ENCODE data around the gene PIP5KL1. TPM values are rescaled to one million over a fixed set of nuclear protein-coding genes. Genes with fewer than 3 reads are reported as not detected.

Gene PIP5KL1
- total and polyA plus RNA-seq, 4 donors: 2.0 to 9.0 (median 4.9) TPM

DNA sequence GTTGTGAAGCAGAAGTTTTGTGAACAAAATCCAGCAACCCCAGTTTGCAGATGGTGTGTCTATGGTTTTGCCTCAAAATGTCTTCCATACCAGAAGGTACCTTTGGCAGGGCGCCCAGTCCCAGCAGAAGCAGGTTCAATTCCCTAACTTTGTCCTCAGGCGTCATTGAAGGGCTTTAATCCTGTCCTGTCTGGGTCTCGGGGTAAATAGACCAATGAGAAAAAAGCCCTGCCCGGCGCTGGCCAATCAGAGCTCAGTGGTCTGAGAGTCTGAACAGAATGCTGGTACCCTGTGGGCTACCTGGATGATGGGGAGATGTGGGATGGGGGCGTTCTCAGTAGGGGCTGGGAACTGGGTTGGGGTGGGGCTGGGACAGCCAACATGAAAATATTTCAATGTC is 7.5 kb downstream of the PIP5KL1 start:
- H3K4me1 ChIP-seq (ENCODE audit: control insufficient read depth in 5 of 5, insufficient read depth in 5 of 5, low read length in 5 of 5): peaks cover under 1 to 11% (median 3%) of the 10 kb centered on the region in 5 donors
- no peak overlapping the region for H3K4me3 ChIP-seq
- WGBS, 2 donors: 68 to 76% methylated on average over 6 of the region's 6 CpGs
- peaks cover 0 to 22% (median 14%) of the 10 kb centered on the region in 3 donors for H3K27me3 ChIP-seq (ENCODE audit: control insufficient read depth in 3 of 3, insufficient read depth in 3 of 3, low read length in 2 of 3)
- H3K9ac ChIP-seq (ENCODE audit: insufficient read depth in 1 of 2, low read length in 2 of 2): no peak overlapping the region
- H3K27ac ChIP-seq (ENCODE audit: low read depth in 1 of 2, low read length in 1 of 2): no peak overlapping the region
- DNase-seq (no peak), ATAC-seq (ENCODE audit: insufficient read depth, low FRiP score) (no peak)
- no peaks in the 10 kb centered on the region for H3K9me3 ChIP-seq (ENCODE audit: control insufficient read depth in 4 of 4, insufficient read depth in 3 of 4, low read length in 3 of 4)
- TF ChIP-seq, protein P1, sequence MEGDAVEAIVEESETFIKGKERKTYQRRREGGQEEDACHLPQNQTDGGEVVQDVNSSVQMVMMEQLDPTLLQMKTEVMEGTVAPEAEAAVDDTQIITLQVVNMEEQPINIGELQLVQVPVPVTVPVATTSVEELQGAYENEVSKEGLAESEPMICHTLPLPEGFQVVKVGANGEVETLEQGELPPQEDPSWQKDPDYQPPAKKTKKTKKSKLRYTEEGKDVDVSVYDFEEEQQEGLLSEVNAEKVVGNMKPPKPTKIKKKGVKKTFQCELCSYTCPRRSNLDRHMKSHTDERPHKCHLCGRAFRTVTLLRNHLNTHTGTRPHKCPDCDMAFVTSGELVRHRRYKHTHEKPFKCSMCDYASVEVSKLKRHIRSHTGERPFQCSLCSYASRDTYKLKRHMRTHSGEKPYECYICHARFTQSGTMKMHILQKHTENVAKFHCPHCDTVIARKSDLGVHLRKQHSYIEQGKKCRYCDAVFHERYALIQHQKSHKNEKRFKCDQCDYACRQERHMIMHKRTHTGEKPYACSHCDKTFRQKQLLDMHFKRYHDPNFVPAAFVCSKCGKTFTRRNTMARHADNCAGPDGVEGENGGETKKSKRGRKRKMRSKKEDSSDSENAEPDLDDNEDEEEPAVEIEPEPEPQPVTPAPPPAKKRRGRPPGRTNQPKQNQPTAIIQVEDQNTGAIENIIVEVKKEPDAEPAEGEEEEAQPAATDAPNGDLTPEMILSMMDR (IDR thresholded peaks at IDR 0.05; ENCODE audit: control extremely low read depth, extremely low read depth): no peak
- no peaks in the 10 kb centered on the region for H3K36me3 ChIP-seq (ENCODE audit: control insufficient read depth in 4 of 4, insufficient read depth in 4 of 4, low read length in 4 of 4)

DNA sequence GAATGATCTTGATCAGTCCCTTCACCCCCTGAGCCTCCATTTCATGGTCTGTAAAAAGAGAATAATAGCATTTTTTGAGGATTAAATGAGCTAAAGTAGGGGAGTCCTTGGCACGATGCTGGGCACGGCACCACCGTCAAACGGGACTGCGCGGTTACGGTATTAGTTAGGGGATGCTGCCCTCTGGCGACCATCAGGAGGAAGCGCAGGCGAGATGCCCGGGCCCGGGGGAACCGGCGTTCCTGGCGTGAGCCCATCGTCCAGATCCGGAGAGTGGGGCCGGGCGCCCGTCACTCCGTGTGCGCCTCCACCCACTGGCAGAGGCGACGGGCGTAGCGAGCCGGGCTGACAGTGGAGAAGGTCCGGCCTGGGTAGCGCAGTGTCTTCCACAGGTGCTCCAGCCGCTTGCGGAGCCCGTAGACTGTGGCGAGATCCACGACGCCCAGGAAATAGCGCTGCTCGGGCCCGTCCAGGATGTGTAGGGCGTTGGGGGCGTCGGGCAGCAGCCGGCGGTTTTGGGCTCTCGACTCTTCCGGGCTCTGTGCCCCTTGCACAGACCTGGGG is 8.9 kb downstream of the PIP5KL1 start:
- peaks cover 0 to 11% (median 8%) of the 10 kb centered on the region in 3 donors for H3K27me3 ChIP-seq (ENCODE audit: control insufficient read depth in 3 of 3, insufficient read depth in 3 of 3, low read length in 2 of 3)
- no peaks in the 10 kb centered on the region for H3K9me3 ChIP-seq (ENCODE audit: control insufficient read depth in 4 of 4, insufficient read depth in 3 of 4, low read length in 3 of 4)
- H3K36me3 ChIP-seq (ENCODE audit: control insufficient read depth in 4 of 4, insufficient read depth in 4 of 4, low read length in 4 of 4): no peaks in the 10 kb centered on the region
- no peak overlapping the region for H3K9ac ChIP-seq (ENCODE audit: insufficient read depth in 1 of 2, low read length in 2 of 2)
- peak; percentile 29 for ATAC-seq (ENCODE audit: insufficient read depth, low FRiP score)
- H3K4me3 ChIP-seq: no peak overlapping the region
- TF ChIP-seq, protein P1 (IDR thresholded peaks at IDR 0.05; ENCODE audit: control extremely low read depth, extremely low read depth): peak; percentile 96
- H3K27ac ChIP-seq (ENCODE audit: low read depth in 1 of 2, low read length in 1 of 2): no peak overlapping the region
- peaks cover 0 to 5% (median 4%) of the 10 kb centered on the region in 5 donors for H3K4me1 ChIP-seq (ENCODE audit: control insufficient read depth in 5 of 5, insufficient read depth in 5 of 5, low read length in 5 of 5)
- peak; percentile 58 to 70 (median 67) for DNase-seq
- 10 to 13% methylated on average over 45 of the region's 45 CpGs for WGBS, 2 donors

DNA sequence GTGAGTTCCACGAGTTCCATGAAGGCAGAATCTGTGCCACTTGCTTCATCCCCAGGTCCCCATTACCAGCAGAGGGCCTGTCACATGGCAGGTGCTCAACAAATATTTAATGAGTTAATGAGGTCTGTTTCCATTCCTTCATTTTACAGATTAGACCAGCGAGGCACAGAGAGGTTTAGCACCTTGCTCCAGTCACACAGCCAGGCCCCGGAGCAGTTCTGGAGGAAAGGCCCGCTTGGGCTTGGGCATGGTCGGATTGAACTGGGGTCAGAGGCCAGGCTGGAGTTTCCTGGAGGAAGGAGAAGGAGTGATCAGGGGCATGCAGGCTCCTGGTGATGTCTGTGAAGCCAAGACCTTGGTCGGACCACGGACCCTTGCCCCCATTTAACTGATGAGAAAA is 9.8 kb downstream of the PIP5KL1 start:
- 91 to 94% methylated on average over 7 of the region's 7 CpGs for WGBS, 2 donors
- H3K27me3 ChIP-seq (ENCODE audit: control insufficient read depth in 3 of 3, insufficient read depth in 3 of 3, low read length in 2 of 3): peaks cover 0 to 3% (median 2%) of the 10 kb centered on the region in 3 donors
- TF ChIP-seq, protein P1 (IDR thresholded peaks at IDR 0.05; ENCODE audit: control extremely low read depth, extremely low read depth): no peak
- H3K9me3 ChIP-seq (ENCODE audit: control insufficient read depth in 4 of 4, insufficient read depth in 3 of 4, low read length in 3 of 4): no peaks in the 10 kb centered on the region
- no peak for ATAC-seq (ENCODE audit: insufficient read depth, low FRiP score)
- peaks cover 2 to 13% (median 5%) of the 10 kb centered on the region in 5 donors for H3K4me1 ChIP-seq (ENCODE audit: control insufficient read depth in 5 of 5, insufficient read depth in 5 of 5, low read length in 5 of 5)
- no peaks in the 10 kb centered on the region for H3K36me3 ChIP-seq (ENCODE audit: control insufficient read depth in 4 of 4, insufficient read depth in 4 of 4, low read length in 4 of 4)
- no peak overlapping the region for H3K9ac ChIP-seq (ENCODE audit: insufficient read depth in 1 of 2, low read length in 2 of 2)
- H3K4me3 ChIP-seq: no peak overlapping the region
- DNase-seq: no peak
- no peak overlapping the region for H3K27ac ChIP-seq (ENCODE audit: low read depth in 1 of 2, low read length in 1 of 2)
